ENCODE data around the gene SEC31B.
A peak's percentile ranks its signal among the peaks of the same experiment; 100 is the strongest.

The SEC31B gene

DNA sequence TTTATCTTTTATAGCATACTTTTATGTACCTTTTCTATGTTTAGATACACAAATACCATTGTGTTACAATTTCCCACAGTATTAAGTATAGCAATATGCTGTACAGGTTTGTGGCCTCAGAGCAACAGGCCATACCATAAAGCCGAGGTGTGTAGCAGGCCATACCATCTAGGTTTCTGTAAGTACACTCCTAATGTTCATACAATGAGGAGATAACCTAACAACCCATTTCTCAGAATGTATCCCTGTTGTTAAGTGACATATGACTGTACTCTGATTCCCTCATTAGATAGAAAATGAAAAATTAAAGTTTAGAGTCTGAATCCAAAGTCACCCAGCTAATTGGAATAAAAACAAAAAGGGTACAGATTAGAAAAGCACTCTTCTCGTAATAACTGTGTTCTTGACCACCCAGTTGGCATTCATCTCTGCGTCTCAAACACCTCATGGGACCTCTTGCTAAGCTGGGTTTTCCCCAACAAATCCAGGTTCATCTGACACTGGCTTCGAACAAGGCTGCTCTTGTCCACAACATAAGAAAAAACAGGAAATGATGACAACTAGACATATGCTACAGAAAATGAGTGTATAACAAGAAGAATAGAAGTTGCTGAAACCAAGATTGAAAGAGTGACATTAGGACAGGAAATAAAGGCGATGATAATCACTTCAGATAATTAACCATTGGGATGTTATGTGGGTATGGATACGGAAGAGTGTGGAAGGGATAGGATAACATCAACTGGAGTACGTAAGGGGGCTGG, 8.6 kb upstream of the SEC31B start:
- no peak for DNase-seq (ENCODE audit: low read depth in 2 of 2)

GRCh38 chr10:100524638-100525037, 5.0 kb upstream of the SEC31B start:
- DNase-seq (ENCODE audit: low read depth in 2 of 2) = no peak

- DNase-seq (ENCODE audit: low read depth in 2 of 2) = no peak
Measured at GRCh38 chr10:100524206-100524605, 4.5 kb upstream of the SEC31B start.

DNA sequence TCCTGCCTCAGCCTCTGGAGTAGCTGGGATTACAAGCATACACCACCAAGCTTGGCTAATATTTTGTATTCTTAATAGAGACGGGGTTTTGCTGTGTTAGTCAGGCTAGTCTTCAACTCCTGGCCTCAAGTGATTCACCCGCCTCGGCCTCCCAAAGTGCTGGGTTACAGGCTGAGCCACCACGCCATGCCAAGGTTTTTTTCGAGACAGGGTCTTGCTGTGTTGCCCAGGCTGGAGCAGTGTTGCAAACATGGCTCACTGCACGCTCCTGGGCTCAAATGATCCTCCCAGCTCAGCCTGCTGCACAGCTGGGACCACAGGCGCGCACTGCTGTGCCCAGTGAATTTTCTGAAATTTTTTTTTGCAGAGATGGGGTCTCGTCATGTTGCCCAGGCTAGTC, 3.3 kb upstream of the SEC31B start:
- no peak for DNase-seq (ENCODE audit: low read depth in 2 of 2)

- DNase-seq (ENCODE audit: low read depth in 2 of 2) = no peak
Measured at GRCh38 chr10:100522107-100522801, 2.6 kb upstream of the SEC31B start.

DNA sequence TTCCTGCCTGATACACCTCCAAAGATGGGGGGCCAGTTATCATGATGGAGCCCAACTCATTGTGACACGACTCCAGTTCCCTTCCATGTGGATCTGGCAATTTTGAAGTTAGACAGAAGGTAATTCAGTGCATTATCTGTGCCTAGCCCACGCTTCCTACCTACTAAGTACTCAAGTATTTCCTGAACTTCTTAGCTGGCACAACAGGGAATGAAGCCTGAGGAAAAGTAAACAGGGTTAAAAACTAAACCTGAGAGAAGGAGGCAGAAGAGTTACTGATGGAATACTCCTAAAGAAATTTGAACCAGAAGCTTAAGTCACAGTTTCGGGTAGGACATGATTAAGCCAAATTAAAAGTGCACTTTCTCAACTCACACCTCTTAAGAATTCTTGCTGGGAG, 1.1 kb upstream of the SEC31B start:
- DNase-seq (ENCODE audit: low read depth in 2 of 2) = no peak

- no peak for DNase-seq (ENCODE audit: low read depth in 2 of 2)
Measured at GRCh38 chr10:100518761-100519241, 860 bp downstream of the SEC31B start.

- no peak for DNase-seq (ENCODE audit: low read depth in 2 of 2)
Measured at GRCh38 chr10:100516847-100517246, 2.8 kb downstream of the SEC31B start.

DNA sequence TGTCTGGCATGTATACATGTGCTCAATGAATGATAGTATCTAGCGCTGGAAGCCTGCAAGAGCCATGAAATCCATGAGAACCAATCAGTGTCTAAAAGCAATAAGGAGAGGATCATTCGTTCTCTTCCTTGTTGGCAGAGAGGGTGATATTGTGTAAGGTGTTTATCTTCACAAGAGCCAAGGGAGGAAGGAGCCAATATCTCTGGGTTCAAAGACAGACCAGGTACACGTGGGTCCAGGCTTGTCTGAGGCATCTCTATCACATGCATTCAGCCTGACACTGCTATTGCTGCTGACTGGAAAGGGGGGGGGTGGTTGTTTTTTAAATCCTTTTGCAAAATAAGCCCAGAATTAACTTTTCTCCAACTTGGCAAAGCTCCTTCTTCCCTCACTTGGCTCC, 4.0 kb downstream of the SEC31B start:
- DNase-seq (ENCODE audit: low read depth in 2 of 2) = no peak

GRCh38 chr10:100510533-100511308, 8.9 kb downstream of the SEC31B start:
- DNase-seq (ENCODE audit: low read depth in 2 of 2) = peak; percentile 45 to 67

GRCh38 chr10:100509241-100509840, 10.3 kb downstream of the SEC31B start:
- peak; percentile 47 to 53 for DNase-seq (ENCODE audit: low read depth in 2 of 2)

GRCh38 chr10:100508691-100509150, 10.9 kb downstream of the SEC31B start:
- DNase-seq (ENCODE audit: low read depth in 2 of 2) = no peak

GRCh38 chr10:100508266-100508665, 11.4 kb downstream of the SEC31B start:
- DNase-seq (ENCODE audit: low read depth in 2 of 2) = no peak

DNA sequence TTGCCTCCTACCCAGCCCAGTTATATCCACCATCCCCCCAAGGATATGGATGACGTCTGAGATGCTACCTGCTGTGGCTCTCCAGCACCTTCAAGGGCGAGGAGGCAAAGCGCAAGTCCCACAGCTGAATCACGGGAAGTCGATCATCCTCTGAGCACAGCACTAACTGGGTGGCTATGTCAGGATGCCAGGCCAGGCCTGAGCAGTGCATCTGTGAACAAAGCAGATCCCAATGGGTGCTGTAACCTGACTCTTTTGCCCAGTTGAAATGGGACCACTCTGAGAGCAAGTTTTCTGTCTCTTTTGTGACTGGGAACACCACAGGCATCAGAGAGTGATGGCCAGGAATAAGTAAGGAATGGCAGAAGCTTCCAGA, 12.3 kb downstream of the SEC31B start:
- DNase-seq (ENCODE audit: low read depth in 2 of 2) = no peak

DNA sequence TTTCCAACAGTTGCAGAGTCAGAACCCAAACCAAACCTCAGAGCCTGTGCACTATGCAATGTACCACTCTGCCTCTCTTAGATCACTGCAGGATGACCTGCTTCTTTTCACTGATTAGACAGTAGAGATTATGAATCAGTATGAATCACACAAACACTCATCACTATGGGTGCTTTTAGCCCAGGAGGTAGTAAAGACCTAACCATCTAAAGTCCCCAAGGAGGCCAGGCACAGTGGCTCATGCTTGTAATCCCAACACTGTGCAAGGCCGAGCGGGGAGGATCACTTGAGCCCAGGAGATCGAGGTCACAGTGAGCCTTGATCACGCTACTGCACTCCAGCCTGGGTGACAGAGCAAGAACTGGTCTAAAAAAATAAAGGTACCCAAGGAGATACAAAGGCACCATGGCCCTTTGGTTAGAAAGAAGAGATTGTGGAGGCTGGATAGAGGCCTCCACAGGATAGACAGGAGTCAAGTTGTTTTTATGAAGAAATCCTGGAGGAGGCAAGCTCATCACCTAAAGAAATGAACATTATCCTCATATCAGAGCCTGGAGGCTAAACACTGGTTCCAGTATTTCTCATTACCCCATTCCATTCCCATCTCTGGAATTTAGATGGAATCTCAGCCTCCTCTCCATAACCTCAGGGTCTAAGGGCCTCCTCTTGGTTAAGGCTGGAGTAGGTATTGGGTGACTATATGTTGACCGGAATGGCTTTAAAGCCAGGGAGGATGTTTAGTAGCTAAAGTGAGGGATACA, 12.9 kb downstream of the SEC31B start:
- no peak for DNase-seq (ENCODE audit: low read depth in 2 of 2)

GRCh38 chr10:100505164-100505563, 14.5 kb downstream of the SEC31B start:
- no peak for DNase-seq (ENCODE audit: low read depth in 2 of 2)

DNA sequence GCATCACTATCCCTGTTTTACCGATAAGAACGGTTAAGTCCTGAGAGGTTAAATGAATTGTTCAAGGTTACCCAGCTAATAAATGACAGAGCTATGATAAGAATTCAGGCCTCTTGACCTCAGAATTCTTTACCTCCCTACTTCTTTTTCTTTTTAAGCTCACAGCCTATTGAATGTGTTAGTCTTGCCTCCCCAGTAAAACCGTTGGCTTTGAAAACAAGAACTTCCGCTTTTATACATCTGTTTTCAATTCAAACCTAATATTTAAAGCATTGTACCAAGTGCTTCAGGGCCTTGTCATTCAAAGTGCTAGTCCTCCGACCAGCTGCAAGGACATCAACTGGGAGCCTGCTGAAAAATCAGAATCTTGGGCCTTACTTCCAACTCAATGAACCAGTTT, 15.6 kb downstream of the SEC31B start:
- DNase-seq (ENCODE audit: low read depth in 2 of 2) = no peak

DNA sequence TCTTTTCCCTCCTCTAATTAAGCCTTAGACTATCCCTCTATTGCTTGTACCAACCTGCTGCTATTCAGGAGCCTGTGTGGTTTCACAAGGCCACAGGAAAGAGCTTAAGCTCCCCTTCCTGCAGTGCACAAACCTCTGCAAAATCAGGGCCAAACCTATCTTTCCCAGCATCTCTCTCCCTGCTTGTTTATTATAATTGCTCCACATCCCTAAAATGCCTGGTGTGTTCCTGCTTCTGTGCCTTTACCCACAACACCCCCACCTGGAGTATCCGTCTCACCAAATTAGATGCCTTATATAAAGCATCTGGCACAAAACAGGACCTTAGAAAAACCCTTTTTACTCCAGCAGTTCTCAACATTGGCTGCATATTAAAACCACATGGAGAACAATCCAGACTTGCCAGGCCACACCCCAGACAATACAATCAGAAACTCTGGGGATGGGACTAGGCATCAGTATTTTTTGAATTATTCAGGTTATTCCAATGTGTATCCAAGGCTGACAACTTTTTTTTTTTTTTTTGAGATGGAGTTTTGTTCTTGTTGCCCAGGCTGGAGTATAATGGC, 16.7 kb downstream of the SEC31B start:
- DNase-seq (ENCODE audit: low read depth in 2 of 2) = no peak

GRCh38 chr10:100501423-100501822, 18.2 kb downstream of the SEC31B start:
- no peak for DNase-seq (ENCODE audit: low read depth in 2 of 2)

DNA sequence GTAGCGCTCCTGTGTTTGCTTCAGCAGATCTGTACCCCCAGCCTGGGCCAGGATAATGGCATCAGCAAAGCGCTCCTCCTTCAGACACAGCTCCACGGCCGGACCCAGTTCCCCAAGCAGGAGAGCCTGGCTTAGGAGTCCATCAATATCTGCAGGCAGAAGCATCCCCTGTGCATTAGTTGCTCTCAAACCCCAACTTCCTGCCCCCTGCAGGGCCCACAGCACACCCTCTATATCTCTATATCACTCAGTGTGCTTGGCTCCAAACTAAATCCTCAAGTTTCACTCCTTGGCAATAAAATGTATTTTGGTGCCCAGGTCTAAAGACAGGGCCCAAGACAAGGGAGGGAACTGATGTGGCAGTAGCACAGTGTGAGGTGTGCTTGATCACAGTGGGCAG, 21.6 kb downstream of the SEC31B start:
- no peak for DNase-seq (ENCODE audit: low read depth in 2 of 2)

DNA sequence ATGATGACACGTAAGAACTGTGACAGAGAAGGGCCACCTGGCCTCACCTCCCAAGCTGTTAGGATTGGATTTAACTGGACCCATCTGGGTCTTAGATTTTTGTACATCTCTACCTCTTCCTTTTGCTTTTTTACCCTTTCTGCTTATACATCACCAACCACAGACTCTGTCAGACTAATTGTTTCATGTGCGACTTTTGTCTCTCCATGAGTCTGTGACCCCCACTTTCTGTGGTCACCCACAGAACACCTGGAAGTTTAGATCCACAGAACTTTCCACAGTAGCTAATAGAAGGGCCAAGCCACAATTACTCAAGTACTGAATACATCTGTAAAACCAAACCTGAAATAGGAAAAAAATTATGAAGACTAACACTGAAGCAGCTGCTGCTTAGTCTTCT, 23.1 kb downstream of the SEC31B start:
- DNase-seq (ENCODE audit: low read depth in 2 of 2) = no peak

Measured in stimulated activated CD8-positive, alpha-beta memory T cell treated with anti-CD3 and anti-CD28 coated beads, Interleukin-15, amount 100 ng/mL, for 48 hours (primary cell).